ENCODE data around the gene LARGE2. TPM values are rescaled to one million over a fixed set of nuclear protein-coding genes. Genes with fewer than 3 reads are reported as not detected.

The LARGE2 gene
- total RNA-seq, 2 donors from 2014 or later, result 28.5 to 35.2 TPM

- Histone ChIP-seq H3K4me1 (ENCODE audit: control insufficient read depth, insufficient read depth, low read length) (peaks cover 4% of the 10 kb centered on the region), H3K36me3 (ENCODE audit: control insufficient read depth, insufficient read depth, low read length) (peaks cover 40% of the 10 kb centered on the region), H3K9me3 (ENCODE audit: control insufficient read depth, low read length) (peaks cover 8% of the 10 kb centered on the region), H3K27me3 (ENCODE audit: control insufficient read depth, insufficient read depth, low read length, poor library complexity, severe bottlenecking) (no peaks in the 10 kb centered on the region), H3K9ac (ENCODE audit: extremely low read depth, low read length, poor library complexity, severe bottlenecking) (no peak overlapping the region), H3K27ac (ENCODE audit: low read depth, low read length) (no peak overlapping the region), H3K4me3 (ENCODE audit: low read length) (no peak overlapping the region)
- Mint-ChIP-seq H3K4me1 (peaks cover 5% of the 10 kb centered on the region), H3K36me3 (ENCODE audit: low read depth) (peaks cover 35% of the 10 kb centered on the region), H3K27ac (no peak overlapping the region), H3K9me3 (peaks cover 7% of the 10 kb centered on the region), H3K4me3 (no peak overlapping the region), H3K27me3 (ENCODE audit: insufficient read depth) (no peaks in the 10 kb centered on the region)
- TF ChIP-seq CTCF (conservative IDR thresholded peaks at IDR 0.05), result no peak
- WGBS, 2 experiments (ENCODE audit: insufficient coverage in 1 of 2, insufficient read length in 1 of 2), result 92 to 100% methylated on average over 3 to 4 of the region's 4 CpGs
- DNase-seq, result no peak
These were observed 38.1 kb downstream of the LARGE2 start for GRCh38 chr11:45960387-45961095.

GRCh38 chr11:45961751-45962240 is 39.3 kb downstream of the LARGE2 start:
- Histone ChIP-seq H3K4me3 (ENCODE audit: low read length) (no peak overlapping the region), H3K27me3 (ENCODE audit: control insufficient read depth, insufficient read depth, low read length, poor library complexity, severe bottlenecking) (no peaks in the 10 kb centered on the region), H3K9ac (ENCODE audit: extremely low read depth, low read length, poor library complexity, severe bottlenecking) (no peak overlapping the region), H3K4me1 (ENCODE audit: control insufficient read depth, insufficient read depth, low read length) (peaks cover 4% of the 10 kb centered on the region), H3K36me3 (ENCODE audit: control insufficient read depth, insufficient read depth, low read length) (peaks cover 40% of the 10 kb centered on the region), H3K27ac (ENCODE audit: low read depth, low read length) (no peak overlapping the region), H3K9me3 (ENCODE audit: control insufficient read depth, low read length) (peaks cover 8% of the 10 kb centered on the region)
- Mint-ChIP-seq H3K4me1 (peaks cover 5% of the 10 kb centered on the region), H3K36me3 (ENCODE audit: low read depth) (peaks cover 32% of the 10 kb centered on the region), H3K9me3 (peaks cover 7% of the 10 kb centered on the region), H3K4me3 (no peak overlapping the region), H3K27ac (no peak overlapping the region), H3K27me3 (ENCODE audit: insufficient read depth) (peaks cover under 1% of the 10 kb centered on the region)
- no peak for TF ChIP-seq CTCF (conservative IDR thresholded peaks at IDR 0.05)
- no peak for DNase-seq
- 89 to 95% methylated on average over 4 to 7 of the region's 7 CpGs for WGBS, 2 experiments (ENCODE audit: insufficient coverage in 1 of 2, insufficient read length in 1 of 2)

- peaks cover 13% of the 10 kb centered on the region for H3K4me1 ChIP-seq (ENCODE audit: control insufficient read depth, insufficient read depth, low read length)
- no peaks in the 10 kb centered on the region for H3K9me3 Mint-ChIP-seq
- H3K4me3 Mint-ChIP-seq, result no peak overlapping the region
- WGBS, 2 experiments (ENCODE audit: insufficient coverage in 1 of 2, insufficient read length in 1 of 2), result 54 to 61% methylated on average over 8 to 9 of the region's 9 CpGs
- no peak overlapping the region for H3K27ac ChIP-seq (ENCODE audit: low read depth, low read length)
- no peaks in the 10 kb centered on the region for H3K27me3 ChIP-seq (ENCODE audit: control insufficient read depth, insufficient read depth, low read length, poor library complexity, severe bottlenecking)
- peak; percentile 89 for DNase-seq
- peaks cover 15% of the 10 kb centered on the region for H3K4me1 Mint-ChIP-seq
- H3K36me3 ChIP-seq (ENCODE audit: control insufficient read depth, insufficient read depth, low read length), result peaks cover 43% of the 10 kb centered on the region
- H3K27me3 Mint-ChIP-seq (ENCODE audit: insufficient read depth), result peaks cover 2% of the 10 kb centered on the region
- no peak overlapping the region for H3K4me3 ChIP-seq (ENCODE audit: low read length)
- peak; percentile 94 for TF ChIP-seq CTCF (conservative IDR thresholded peaks at IDR 0.05)
- peaks cover 5% of the 10 kb centered on the region for H3K9me3 ChIP-seq (ENCODE audit: control insufficient read depth, low read length)
- no peak overlapping the region for H3K9ac ChIP-seq (ENCODE audit: extremely low read depth, low read length, poor library complexity, severe bottlenecking)
- peaks cover 26% of the 10 kb centered on the region for H3K36me3 Mint-ChIP-seq (ENCODE audit: low read depth)
- H3K27ac Mint-ChIP-seq, result no peak overlapping the region
These were observed 42.5 kb downstream of the LARGE2 start for GRCh38 chr11:45964911-45965389.
